Sciatic nerve (tissue), 2 donors: ENCODE measurements around the gene DCTN5. TPM values are rescaled to one million over a fixed set of nuclear protein-coding genes. Genes with fewer than 3 reads are reported as not detected.

Source experiments
- ATAC-seq: fragments of 200-7000 bp; cut with Tn5 transposase; one replicate; pipeline ENCODE4 v1.9.1; 2020; ENCODE audit warnings: mild to moderate bottlenecking, moderate library complexity
- DNase-seq: peaks from one replicate; pipeline ENCODE4 v3.0.0-alpha.2; 2020; ENCODE audit warnings: low spot score
- intact Hi-C: fragments of 100-400 bp; cut with DNase I; formaldehyde crosslinking; loops from one replicate; pipeline ENCODE4 v1.14.2; 2022
- total RNA-seq: library from RNA; stranded (reverse); fragmentation: NEBNext Ultra II Directional; extraction: Animal tissue kit (Norgen Biotek cat#: 25700); gene quantifications from one replicate; pipeline ENCODE4 v1.2.1, GENCODE V29; 2021
- donor health status: DM: no; HTN: no; CAD: no.
- donor health status: DM: no; HTN: no; CAD: no.

Gene DCTN5
- total RNA-seq, 1 donor from 2014 or later: 45.5 TPM

GRCh38 chr16:23650674-23651416 lies 9.6 kb downstream of the DCTN5 start:
- intact Hi-C loops: no loop called here
- ATAC-seq (no peak), DNase-seq (no peak)

- no peak for DNase-seq
- no peak for ATAC-seq
- intact Hi-C loops: no loop called here
Measured at GRCh38 chr16:23651943-23652468, 10.7 kb downstream of the DCTN5 start.

- ATAC-seq (no peak), DNase-seq (no peak)
- intact Hi-C loops: no loop called here
Measured at GRCh38 chr16:23663918-23664317, 22.7 kb downstream of the DCTN5 start.

GRCh38 chr16:23666571-23667354 lies 25.5 kb downstream of the DCTN5 start:
- DNase-seq (no peak), ATAC-seq (no peak)
- intact Hi-C loops: no loop called here

GRCh38 chr16:23667355-23667659 lies 26.0 kb downstream of the DCTN5 start:
- intact Hi-C loops: no loop called here
- ATAC-seq: no peak
- no peak for DNase-seq

GRCh38 chr16:23668225-23668624 lies 27.0 kb downstream of the DCTN5 start:
- DNase-seq (no peak), ATAC-seq (no peak)
- intact Hi-C loops: no loop called here

GRCh38 chr16:23668873-23669272 lies 27.6 kb downstream of the DCTN5 start:
- intact Hi-C loops: no loop called here
- DNase-seq (no peak), ATAC-seq (no peak)

- ATAC-seq (no peak), DNase-seq (no peak)
- intact Hi-C loops: no loop called here
Measured at GRCh38 chr16:23670137-23670776, 29.0 kb downstream of the DCTN5 start.

- intact Hi-C loops: no loop called here
- ATAC-seq (no peak), DNase-seq (no peak)
Measured at GRCh38 chr16:23673971-23674614, 32.8 kb downstream of the DCTN5 start.

- ATAC-seq (no peak), DNase-seq (no peak)
- intact Hi-C loops: no loop called here
Measured at GRCh38 chr16:23676924-23677480, 35.7 kb downstream of the DCTN5 start.

GRCh38 chr16:23678430-23679273 lies 37.4 kb downstream of the DCTN5 start, which contains the start of gene PLK1:
PLK1 (plus strand) TSS chr16:23678889; CDS start chr16:23678933, 44 bp downstream.
- ATAC-seq (peak; percentile 96), DNase-seq (peak; percentile 81)
- intact Hi-C loops: no loop called here

GRCh38 chr16:23679274-23679985 lies 38.2 kb downstream of the DCTN5 start:
- intact Hi-C loops: no loop called here
- no peak for ATAC-seq
- DNase-seq: no peak

GRCh38 chr16:23679986-23680336 lies 38.7 kb downstream of the DCTN5 start:
- intact Hi-C loops: no loop called here
- no peak for ATAC-seq

GRCh38 chr16:23682181-23682580 lies 40.9 kb downstream of the DCTN5 start:
- intact Hi-C loops: no loop called here
- DNase-seq (no peak), ATAC-seq (no peak)

More at GRCh38 chr16:23679986-23680336, 38.7 kb downstream of the DCTN5 start:
- DNase-seq: no peak

GRCh38 chr16:23683487-23683886 lies 42.2 kb downstream of the DCTN5 start:
- ATAC-seq: no peak
- no peak for DNase-seq
- intact Hi-C loops: no loop called here

- DNase-seq (no peak), ATAC-seq (no peak)
- intact Hi-C loops: no loop called here
Measured at GRCh38 chr16:23687034-23687808, 46.0 kb downstream of the DCTN5 start.
